Liver (tissue), 9 donors: ENCODE data around the gene TPK1. TPM values are rescaled to one million over a fixed set of nuclear protein-coding genes. Genes with fewer than 3 reads are reported as not detected.

Source experiments
- DNase-seq: peaks from one replicate; pipeline ENCODE4 v3.0.0-alpha.2; 2017; ENCODE audit warnings: low spot score
- H3K27ac ChIP-seq, 2 donors: one replicate each; pipeline ENCODE4 v1.7.0; 2013; ENCODE audit warnings: inconsistent platforms in 2 of 2, low read length in 2 of 2, control low read depth in 1 of 2, low read depth in 1 of 2, mild to moderate bottlenecking in 1 of 2
- H3K27me3 ChIP-seq, 4 donors: one replicate each; pipeline versions ENCODE4 v1.6.1 to v1.7.0; 2013; ENCODE audit warnings: low read length in 3 of 4, inconsistent platforms in 1 of 4, mild to moderate bottlenecking in 1 of 4, moderate library complexity in 1 of 4; ENCODE audit not compliant: control insufficient read depth in 4 of 4, insufficient read depth in 4 of 4
- H3K36me3 ChIP-seq, 4 donors: one replicate each; pipeline versions ENCODE4 v1.6.1 to v1.7.0; 2013; ENCODE audit warnings: low read length in 3 of 4, mild to moderate bottlenecking in 3 of 4, low read depth in 1 of 4, moderate library complexity in 1 of 4; ENCODE audit not compliant: control insufficient read depth in 4 of 4, insufficient read depth in 3 of 4
- H3K4me1 ChIP-seq, 4 donors: one replicate each; pipeline versions ENCODE4 v1.6.1 to v1.7.0; 2013; ENCODE audit warnings: low read length in 3 of 4, mild to moderate bottlenecking in 3 of 4, moderate library complexity in 1 of 4; ENCODE audit not compliant: control insufficient read depth in 4 of 4, insufficient read depth in 4 of 4
- H3K4me3 ChIP-seq, 3 donors: one replicate each; pipeline versions ENCODE4 v1.6.1 to v1.7.0; 2013; ENCODE audit warnings: low read length in 3 of 3, control low read depth in 1 of 3, low read depth in 1 of 3, mild to moderate bottlenecking in 1 of 3
- H3K9ac ChIP-seq, 2 donors: one replicate each; pipeline ENCODE4 v1.7.0; 2013; ENCODE audit warnings: low read length in 2 of 2, mild to moderate bottlenecking in 2 of 2, moderate library complexity in 2 of 2, control low read depth in 1 of 2, low read depth in 1 of 2
- H3K9me3 ChIP-seq, 4 donors: one replicate each; pipeline versions ENCODE4 v1.6.1 to v1.7.0; 2013; ENCODE audit warnings: low read length in 3 of 4; ENCODE audit not compliant: control insufficient read depth in 4 of 4
- ATF3 ChIP-seq: IDR thresholded peaks from 2 replicates; pipeline ENCODE4 v1.6.1; 2016; ENCODE audit warnings: antibody characterized with exemption
- CTCF ChIP-seq: fragments of 150-350 bp; IDR thresholded peaks from 2 replicates; pipeline ENCODE4 v1.5.1; 2017; ENCODE audit warnings: improper control_type of control experiment, low read depth, low read length; ENCODE audit not compliant: missing input control
- EGR1 ChIP-seq, 2 donors: IDR thresholded peaks; 2 replicates each; pipeline ENCODE4 v1.6.1; 2016 to 2018; ENCODE audit warnings: antibody characterized with exemption in 2 of 2, low read depth in 2 of 2
- FOXA1 ChIP-seq: IDR thresholded peaks from 2 replicates; pipeline ENCODE4 v1.6.1; 2016; ENCODE audit warnings: antibody characterized with exemption
- FOXA2 ChIP-seq: IDR thresholded peaks from 2 replicates; pipeline ENCODE4 v1.6.1; 2016; ENCODE audit warnings: antibody characterized with exemption
- GABPA ChIP-seq, 2 donors: IDR thresholded peaks in 1 of 2; conservative IDR thresholded peaks in 1 of 2; 2 replicates each; pipeline ENCODE4 v1.6.1; 2016; ENCODE audit warnings: antibody characterized with exemption in 2 of 2, mild to moderate bottlenecking in 1 of 2, moderate library complexity in 1 of 2
- HNF4A ChIP-seq, 2 donors: conservative IDR thresholded peaks; 2 replicates each; pipeline ENCODE4 v1.6.1; 2016; ENCODE audit warnings: antibody characterized with exemption in 2 of 2, mild to moderate bottlenecking in 2 of 2
- HNF4G ChIP-seq: IDR thresholded peaks from 2 replicates; pipeline ENCODE4 v1.6.1; 2016; ENCODE audit warnings: antibody characterized with exemption
- JUND ChIP-seq, 2 donors: IDR thresholded peaks; 2 replicates each; pipeline ENCODE4 v1.6.1; 2016; ENCODE audit warnings: antibody characterized with exemption in 2 of 2
- MAX ChIP-seq: IDR thresholded peaks from 2 replicates; pipeline ENCODE4 v1.6.1; 2016; ENCODE audit warnings: antibody characterized with exemption
- NR2F2 ChIP-seq: IDR thresholded peaks from 2 replicates; pipeline ENCODE4 v1.6.1; 2016; ENCODE audit warnings: antibody characterized with exemption
- RAD21 ChIP-seq, 2 donors: IDR thresholded peaks; 2 replicates each; pipeline ENCODE4 v1.6.1; 2016; ENCODE audit warnings: antibody characterized with exemption in 2 of 2, mild to moderate bottlenecking in 2 of 2
- RXRA ChIP-seq, 2 donors: IDR thresholded peaks; 2 replicates each; pipeline ENCODE4 v1.6.1; 2017 to 2018; ENCODE audit warnings: antibody characterized with exemption in 2 of 2, mild to moderate bottlenecking in 1 of 2
- SP1 ChIP-seq: IDR thresholded peaks from 2 replicates; pipeline ENCODE4 v1.6.1; 2018; ENCODE audit warnings: antibody characterized with exemption, mild to moderate bottlenecking
- TAF1 ChIP-seq: conservative IDR thresholded peaks from 2 replicates; pipeline ENCODE4 v1.6.1; 2016; ENCODE audit warnings: antibody characterized with exemption, mild to moderate bottlenecking
- YY1 ChIP-seq: IDR thresholded peaks from 2 replicates; pipeline ENCODE4 v1.6.1; 2016; ENCODE audit warnings: antibody characterized with exemption, mild to moderate bottlenecking
- WGBS: extraction: QIAGEN DNeasy Blood & Tissue Kit; methylation state at CpG from one replicate; pipeline ENCODE4 v1.1.7; 2013; 5-methylcytosine and 5-hydroxymethylcytosine counted together
- polyA plus RNA-seq, 2 donors: library from polyadenylated mRNA; stranded (reverse) in 1 of 2; unstranded in 1 of 2; fragments of 200-250 nt in 1 of 2; fragments of >200 nt in 1 of 2; fragmentation: Nextera tagmentation in 1 of 2; extraction: Ambion mirVana in 1 of 2; gene quantifications; one replicate each; pipeline versions ENCODE4 v1.2.1 to v1.2.3, GENCODE V29; 2013 to 2015
- total RNA-seq, 2 donors: library from RNA; depleted of rRNA; stranded (reverse); fragments of >200 nt; gene quantifications; one replicate each; pipeline ENCODE4 v1.2.3, GENCODE V29; 2014
- TF ChIP-seq, protein P1 (sequence below): IDR thresholded peaks from 2 replicates; pipeline ENCODE4 v1.6.1; 2016; ENCODE audit warnings: antibody characterized with exemption, mild to moderate bottlenecking
- TF ChIP-seq, protein P2 (sequence below): IDR thresholded peaks from 2 replicates; pipeline ENCODE4 v1.6.1; 2016; ENCODE audit warnings: antibody characterized with exemption
- donor health status: healthy.
- donor health status: healthy.
- donor health status: healthy.
- donor health status: healthy.
- donor health status: healthy.

Gene TPK1
- total and polyA plus RNA-seq, 4 donors: 2.2 to 7.5 (median 3.3) TPM

DNA sequence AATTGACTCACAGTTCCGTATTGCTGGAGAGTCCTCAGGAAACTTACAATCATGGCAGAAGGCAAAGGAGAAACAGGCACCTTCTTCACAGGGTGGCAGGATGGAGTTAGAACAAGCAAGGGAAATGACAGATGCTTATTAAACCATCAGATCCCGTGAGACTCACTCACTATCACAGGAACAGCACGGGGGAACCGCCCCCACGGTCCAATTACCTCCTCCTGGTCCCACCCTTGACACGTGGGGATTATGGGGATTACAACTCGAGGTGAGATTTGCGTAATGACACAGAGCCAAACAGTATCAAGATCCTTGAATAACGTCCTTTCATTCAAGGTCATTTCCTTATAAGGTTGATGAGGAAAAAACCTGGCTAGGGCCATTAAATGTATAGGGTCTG lies 176.6 kb downstream of the TPK1 start:
- H3K27ac ChIP-seq: no peak overlapping the region
- no peak for DNase-seq
- H3K36me3 ChIP-seq: no peaks in the 10 kb centered on the region
- H3K4me3 ChIP-seq: no peak overlapping the region
- no peaks in the 10 kb centered on the region for H3K27me3 ChIP-seq
- H3K4me1 ChIP-seq: no peaks in the 10 kb centered on the region
- WGBS: 84% methylated on average over 9 of the region's 9 CpGs
- no peak overlapping the region for H3K9ac ChIP-seq
- H3K9me3 ChIP-seq: no peaks in the 10 kb centered on the region
- no peak for TF ChIP-seq MAX
- TF ChIP-seq TAF1: no peak
- TF ChIP-seq FOXA2: no peak
- TF ChIP-seq JUND (IDR thresholded peaks at IDR 0.05): no peak
- TF ChIP-seq ATF3: no peak
- no peak for TF ChIP-seq HNF4G
- TF ChIP-seq, protein P1, sequence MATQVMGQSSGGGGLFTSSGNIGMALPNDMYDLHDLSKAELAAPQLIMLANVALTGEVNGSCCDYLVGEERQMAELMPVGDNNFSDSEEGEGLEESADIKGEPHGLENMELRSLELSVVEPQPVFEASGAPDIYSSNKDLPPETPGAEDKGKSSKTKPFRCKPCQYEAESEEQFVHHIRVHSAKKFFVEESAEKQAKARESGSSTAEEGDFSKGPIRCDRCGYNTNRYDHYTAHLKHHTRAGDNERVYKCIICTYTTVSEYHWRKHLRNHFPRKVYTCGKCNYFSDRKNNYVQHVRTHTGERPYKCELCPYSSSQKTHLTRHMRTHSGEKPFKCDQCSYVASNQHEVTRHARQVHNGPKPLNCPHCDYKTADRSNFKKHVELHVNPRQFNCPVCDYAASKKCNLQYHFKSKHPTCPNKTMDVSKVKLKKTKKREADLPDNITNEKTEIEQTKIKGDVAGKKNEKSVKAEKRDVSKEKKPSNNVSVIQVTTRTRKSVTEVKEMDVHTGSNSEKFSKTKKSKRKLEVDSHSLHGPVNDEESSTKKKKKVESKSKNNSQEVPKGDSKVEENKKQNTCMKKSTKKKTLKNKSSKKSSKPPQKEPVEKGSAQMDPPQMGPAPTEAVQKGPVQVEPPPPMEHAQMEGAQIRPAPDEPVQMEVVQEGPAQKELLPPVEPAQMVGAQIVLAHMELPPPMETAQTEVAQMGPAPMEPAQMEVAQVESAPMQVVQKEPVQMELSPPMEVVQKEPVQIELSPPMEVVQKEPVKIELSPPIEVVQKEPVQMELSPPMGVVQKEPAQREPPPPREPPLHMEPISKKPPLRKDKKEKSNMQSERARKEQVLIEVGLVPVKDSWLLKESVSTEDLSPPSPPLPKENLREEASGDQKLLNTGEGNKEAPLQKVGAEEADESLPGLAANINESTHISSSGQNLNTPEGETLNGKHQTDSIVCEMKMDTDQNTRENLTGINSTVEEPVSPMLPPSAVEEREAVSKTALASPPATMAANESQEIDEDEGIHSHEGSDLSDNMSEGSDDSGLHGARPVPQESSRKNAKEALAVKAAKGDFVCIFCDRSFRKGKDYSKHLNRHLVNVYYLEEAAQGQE: no peak
- TF ChIP-seq CTCF: no peak
- TF ChIP-seq GABPA (IDR thresholded peaks at IDR 0.05 in 1 of 2, conservative IDR thresholded peaks at IDR 0.05 in 1 of 2): no peak
- TF ChIP-seq NR2F2: no peak
- TF ChIP-seq HNF4A (conservative IDR thresholded peaks at IDR 0.05): no peak
- TF ChIP-seq YY1: no peak
- TF ChIP-seq SP1: no peak
- TF ChIP-seq RAD21 (IDR thresholded peaks at IDR 0.05): no peak
- no peak for TF ChIP-seq EGR1 (IDR thresholded peaks at IDR 0.05; ENCODE audit: low read depth in 2 of 2)
- no peak for TF ChIP-seq FOXA1
- no peak for TF ChIP-seq RXRA (IDR thresholded peaks at IDR 0.05)

DNA sequence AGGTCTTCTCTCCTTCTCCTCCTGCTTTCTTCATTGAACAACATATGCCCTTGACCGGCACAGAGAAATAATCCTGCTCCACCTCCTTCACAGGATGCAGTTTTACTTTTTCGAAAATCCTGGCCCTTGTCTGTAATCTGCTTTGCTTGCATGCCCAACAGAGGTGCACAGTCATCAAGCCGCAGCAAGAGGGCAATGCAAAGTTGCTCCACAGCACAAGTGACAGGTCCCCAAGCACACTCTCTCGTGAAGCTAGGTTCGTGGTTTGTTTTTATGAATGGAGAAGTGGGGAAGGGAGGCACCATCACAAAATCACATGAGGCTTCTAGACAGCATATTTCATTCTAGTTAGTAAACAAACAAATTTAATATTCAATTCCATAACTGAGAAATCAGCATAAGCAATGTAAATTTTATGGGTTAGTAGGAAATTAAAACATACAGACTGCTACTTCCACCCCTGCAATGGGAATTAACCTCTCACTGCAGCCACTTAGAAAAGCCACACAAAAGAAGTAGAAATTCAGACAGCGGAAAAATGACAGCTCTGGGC lies 178.8 kb downstream of the TPK1 start:
- no peak for DNase-seq
- no peaks in the 10 kb centered on the region for H3K36me3 ChIP-seq
- 66% methylated on average over 6 of the region's 6 CpGs for WGBS
- no peaks in the 10 kb centered on the region for H3K27me3 ChIP-seq
- H3K4me3 ChIP-seq: no peak overlapping the region
- no peak overlapping the region for H3K9ac ChIP-seq
- no peak overlapping the region for H3K27ac ChIP-seq
- H3K9me3 ChIP-seq: no peaks in the 10 kb centered on the region
- no peaks in the 10 kb centered on the region for H3K4me1 ChIP-seq
- TF ChIP-seq NR2F2 (no peak), FOXA2 (no peak), SP1 (no peak), ATF3 (no peak), RXRA (IDR thresholded peaks at IDR 0.05) (no peak), FOXA1 (no peak), HNF4A (conservative IDR thresholded peaks at IDR 0.05) (no peak), EGR1 (IDR thresholded peaks at IDR 0.05; ENCODE audit: low read depth in 2 of 2) (no peak), MAX (no peak), RAD21 (IDR thresholded peaks at IDR 0.05) (no peak), GABPA (IDR thresholded peaks at IDR 0.05 in 1 of 2, conservative IDR thresholded peaks at IDR 0.05 in 1 of 2) (no peak)
- TF ChIP-seq, protein P1: no peak
- TF ChIP-seq, protein P2, sequence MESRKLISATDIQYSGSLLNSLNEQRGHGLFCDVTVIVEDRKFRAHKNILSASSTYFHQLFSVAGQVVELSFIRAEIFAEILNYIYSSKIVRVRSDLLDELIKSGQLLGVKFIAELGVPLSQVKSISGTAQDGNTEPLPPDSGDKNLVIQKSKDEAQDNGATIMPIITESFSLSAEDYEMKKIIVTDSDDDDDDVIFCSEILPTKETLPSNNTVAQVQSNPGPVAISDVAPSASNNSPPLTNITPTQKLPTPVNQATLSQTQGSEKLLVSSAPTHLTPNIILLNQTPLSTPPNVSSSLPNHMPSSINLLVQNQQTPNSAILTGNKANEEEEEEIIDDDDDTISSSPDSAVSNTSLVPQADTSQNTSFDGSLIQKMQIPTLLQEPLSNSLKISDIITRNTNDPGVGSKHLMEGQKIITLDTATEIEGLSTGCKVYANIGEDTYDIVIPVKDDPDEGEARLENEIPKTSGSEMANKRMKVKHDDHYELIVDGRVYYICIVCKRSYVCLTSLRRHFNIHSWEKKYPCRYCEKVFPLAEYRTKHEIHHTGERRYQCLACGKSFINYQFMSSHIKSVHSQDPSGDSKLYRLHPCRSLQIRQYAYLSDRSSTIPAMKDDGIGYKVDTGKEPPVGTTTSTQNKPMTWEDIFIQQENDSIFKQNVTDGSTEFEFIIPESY: no peak
